Measurements from ENCODE around the gene SRGAP2.
"Not testable (repeated sequence)": the region's sequence is repeated elsewhere in the genome, so short reads cannot be mapped to it uniquely, and the experiment has no call there.

The SRGAP2 gene

GRCh38 chr1:206205569-206205968 lies 2.2 kb downstream of the SRGAP2 start:
- DNase-seq (ENCODE audit: low spot score), result not testable (repeated sequence)

GRCh38 chr1:206210802-206211201 lies 7.5 kb downstream of the SRGAP2 start:
- not testable (repeated sequence) for DNase-seq (ENCODE audit: low spot score)

- not testable (repeated sequence) for DNase-seq (ENCODE audit: low spot score)
These were observed 12.5 kb downstream of the SRGAP2 start for GRCh38 chr1:206215600-206216392.

GRCh38 chr1:206218285-206218684 lies 14.9 kb downstream of the SRGAP2 start:
- DNase-seq (ENCODE audit: low spot score), result not testable (repeated sequence)

- DNase-seq (ENCODE audit: low spot score), result not testable (repeated sequence)
These were observed 15.4 kb downstream of the SRGAP2 start for GRCh38 chr1:206218765-206219164.

GRCh38 chr1:206219514-206220331 lies 16.4 kb downstream of the SRGAP2 start:
- DNase-seq (ENCODE audit: low spot score), result not testable (repeated sequence)

GRCh38 chr1:206220332-206221000 lies 17.1 kb downstream of the SRGAP2 start:
- not testable (repeated sequence) for DNase-seq (ENCODE audit: low spot score)

GRCh38 chr1:206221585-206221984 lies 18.2 kb downstream of the SRGAP2 start:
- not testable (repeated sequence) for DNase-seq (ENCODE audit: low spot score)

- not testable (repeated sequence) for DNase-seq (ENCODE audit: low spot score)
These were observed 20.9 kb downstream of the SRGAP2 start for GRCh38 chr1:206224190-206224776.

- not testable (repeated sequence) for DNase-seq (ENCODE audit: low spot score)
These were observed 22.0 kb downstream of the SRGAP2 start for GRCh38 chr1:206225386-206225785.

- DNase-seq (ENCODE audit: low spot score), result not testable (repeated sequence)
These were observed 23.5 kb downstream of the SRGAP2 start for GRCh38 chr1:206226886-206227285.

GRCh38 chr1:206229286-206229685 lies 25.9 kb downstream of the SRGAP2 start:
- not testable (repeated sequence) for DNase-seq (ENCODE audit: low spot score)

- DNase-seq (ENCODE audit: low spot score), result not testable (repeated sequence)
These were observed 28.6 kb downstream of the SRGAP2 start for GRCh38 chr1:206231989-206232388.

GRCh38 chr1:206232970-206233645 lies 29.8 kb downstream of the SRGAP2 start:
- DNase-seq (ENCODE audit: low spot score), result not testable (repeated sequence)

- not testable (repeated sequence) for DNase-seq (ENCODE audit: low spot score)
These were observed 31.0 kb downstream of the SRGAP2 start for GRCh38 chr1:206234189-206234916.

- DNase-seq (ENCODE audit: low spot score), result not testable (repeated sequence)
These were observed 31.8 kb downstream of the SRGAP2 start for GRCh38 chr1:206235190-206235589.

GRCh38 chr1:206240288-206240687 lies 36.9 kb downstream of the SRGAP2 start:
- not testable (repeated sequence) for DNase-seq (ENCODE audit: low spot score)

- peak; percentile 2 for DNase-seq (ENCODE audit: low spot score)
These were observed 40.0 kb downstream of the SRGAP2 start for GRCh38 chr1:206243335-206243734.

- not testable (repeated sequence) for DNase-seq (ENCODE audit: low spot score)
These were observed 42.1 kb downstream of the SRGAP2 start for GRCh38 chr1:206245479-206245878.

GRCh38 chr1:206246129-206246886 lies 43.0 kb downstream of the SRGAP2 start:
- not testable (repeated sequence) for DNase-seq (ENCODE audit: low spot score)

All from kidney capillary endothelial cell (primary cell).